ENCODE data around the gene CST11.

CST11 gene

DNA sequence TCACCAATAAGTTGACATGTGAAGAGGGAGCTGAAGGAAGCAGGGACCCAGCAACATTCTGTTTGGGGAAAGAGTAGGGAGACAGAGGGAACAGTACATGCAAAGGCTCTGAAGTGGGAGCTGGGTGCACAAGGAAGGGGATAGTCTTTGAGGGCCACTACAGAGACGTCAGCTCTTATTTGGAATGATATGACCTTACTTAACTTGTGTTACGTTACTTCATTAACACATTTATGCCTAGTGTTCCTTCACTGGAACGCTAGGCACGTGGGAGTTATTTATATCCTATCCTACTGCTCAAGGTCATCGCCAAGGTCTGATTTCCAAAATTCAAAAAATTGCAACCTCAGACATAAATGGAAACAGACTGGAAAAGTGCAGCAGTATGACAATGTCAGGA is 51.6 kb downstream of the CST11 start:
- DNase-seq (ENCODE audit: extremely low spot score, insufficient read length, low read depth) (no peak), FAIRE-seq (no peak)

All from GM18507 (cell line).